AG09309 (cell line): Measurements from ENCODE around the gene C17orf78.

ENCODE experiments used
- DNase-seq: peaks from one replicate; pipeline ENCODE4 v3.0.0-alpha.2; 2010; ENCODE audit warnings: low read depth
- H3K4me3 ChIP-seq: 2 replicates; pipeline ENCODE4 v1.5.1; 2011; ENCODE audit warnings: mild to moderate bottlenecking, low read depth, low read length, moderate library complexity; ENCODE audit not compliant: control insufficient read depth
- TF ChIP-seq, protein P1 (sequence below): IDR thresholded peaks from 2 replicates; pipeline ENCODE4 v1.5.1; 2011; ENCODE audit warnings: mild to moderate bottlenecking, low read depth, low read length, inconsistent platforms; ENCODE audit not compliant: insufficient read depth, control insufficient read depth; ENCODE audit errors: missing control alignments

Gene C17orf78

GRCh38 chr17:37385474-37385990, 9.7 kb downstream of the C17orf78 start:
- no peak overlapping the region for H3K4me3 ChIP-seq
- TF ChIP-seq, protein P1, sequence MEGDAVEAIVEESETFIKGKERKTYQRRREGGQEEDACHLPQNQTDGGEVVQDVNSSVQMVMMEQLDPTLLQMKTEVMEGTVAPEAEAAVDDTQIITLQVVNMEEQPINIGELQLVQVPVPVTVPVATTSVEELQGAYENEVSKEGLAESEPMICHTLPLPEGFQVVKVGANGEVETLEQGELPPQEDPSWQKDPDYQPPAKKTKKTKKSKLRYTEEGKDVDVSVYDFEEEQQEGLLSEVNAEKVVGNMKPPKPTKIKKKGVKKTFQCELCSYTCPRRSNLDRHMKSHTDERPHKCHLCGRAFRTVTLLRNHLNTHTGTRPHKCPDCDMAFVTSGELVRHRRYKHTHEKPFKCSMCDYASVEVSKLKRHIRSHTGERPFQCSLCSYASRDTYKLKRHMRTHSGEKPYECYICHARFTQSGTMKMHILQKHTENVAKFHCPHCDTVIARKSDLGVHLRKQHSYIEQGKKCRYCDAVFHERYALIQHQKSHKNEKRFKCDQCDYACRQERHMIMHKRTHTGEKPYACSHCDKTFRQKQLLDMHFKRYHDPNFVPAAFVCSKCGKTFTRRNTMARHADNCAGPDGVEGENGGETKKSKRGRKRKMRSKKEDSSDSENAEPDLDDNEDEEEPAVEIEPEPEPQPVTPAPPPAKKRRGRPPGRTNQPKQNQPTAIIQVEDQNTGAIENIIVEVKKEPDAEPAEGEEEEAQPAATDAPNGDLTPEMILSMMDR: no peak
- no peak for DNase-seq

GRCh38 chr17:37386462-37386861, 10.7 kb downstream of the C17orf78 start:
- no peak for DNase-seq
- TF ChIP-seq, protein P1: no peak
- H3K4me3 ChIP-seq: no peak overlapping the region

- DNase-seq: no peak
Measured at GRCh38 chr17:37388266-37388665, 12.5 kb downstream of the C17orf78 start.

GRCh38 chr17:37389160-37389559, 13.4 kb downstream of the C17orf78 start:
- H3K4me3 ChIP-seq: no peak overlapping the region
- no peak for DNase-seq
- TF ChIP-seq, protein P1: no peak

More at GRCh38 chr17:37388266-37388665, 12.5 kb downstream of the C17orf78 start:
- TF ChIP-seq, protein P1: no peak
- H3K4me3 ChIP-seq: no peak overlapping the region

DNA sequence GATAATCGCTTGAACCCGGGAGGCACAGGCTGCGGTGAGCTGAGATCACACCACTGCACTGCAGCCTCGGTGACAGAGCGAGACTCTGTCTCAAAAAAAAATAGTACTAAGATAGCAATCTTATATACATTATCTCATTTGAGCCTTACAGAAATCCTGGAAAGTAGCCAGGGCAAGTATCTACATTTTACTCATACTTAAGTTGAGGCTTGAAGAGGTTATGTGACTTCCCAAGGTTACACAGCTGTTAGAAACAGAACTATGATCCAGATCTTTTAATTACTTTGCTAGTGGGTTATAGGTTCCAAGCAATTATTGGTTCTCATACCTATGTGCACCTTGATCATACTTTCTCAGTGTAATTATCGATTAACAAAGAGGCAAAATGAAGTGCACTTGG, 15.4 kb downstream of the C17orf78 start:
- DNase-seq: no peak
- TF ChIP-seq, protein P1: no peak
- no peak overlapping the region for H3K4me3 ChIP-seq

DNA sequence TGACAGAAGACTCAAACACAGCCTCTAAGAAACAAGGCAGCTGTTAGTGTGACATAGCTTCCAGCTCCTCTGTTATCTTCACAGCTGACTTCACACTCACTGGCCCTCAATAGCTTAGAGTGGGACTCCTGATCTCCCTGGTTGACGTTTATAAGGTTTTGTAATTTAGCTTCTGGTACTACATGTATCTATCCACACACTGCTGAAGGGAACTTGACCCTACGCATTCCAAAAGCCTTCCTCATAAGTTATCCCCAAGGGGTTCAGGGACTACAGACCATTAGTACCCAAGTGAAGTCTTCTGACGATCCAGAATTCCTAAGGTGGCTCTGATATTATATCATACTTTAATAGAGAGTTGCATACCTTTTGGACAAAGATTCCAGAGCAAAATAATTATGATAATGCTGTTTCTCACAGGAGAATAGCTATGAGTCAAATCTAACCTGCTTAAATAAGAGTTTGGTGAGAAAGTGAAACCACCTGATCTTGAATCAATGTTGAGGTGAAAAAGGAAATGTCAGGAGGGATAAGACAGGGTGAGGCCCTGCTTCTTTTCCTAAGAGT, 16.3 kb downstream of the C17orf78 start:
- DNase-seq: no peak
- TF ChIP-seq, protein P1: no peak
- no peak overlapping the region for H3K4me3 ChIP-seq

GRCh38 chr17:37393352-37393751, 17.6 kb downstream of the C17orf78 start:
- DNase-seq: no peak

More at GRCh38 chr17:37393352-37393751, 17.6 kb downstream of the C17orf78 start:
- H3K4me3 ChIP-seq: no peak overlapping the region
- TF ChIP-seq, protein P1: no peak
